GM12878 (cell line): ENCODE data around the gene LGMN. TPM values are rescaled to one million over a fixed set of nuclear protein-coding genes. Genes with fewer than 3 reads are reported as not detected.

Experiments
- BCL11A ChIP-seq: IDR thresholded peaks from 2 replicates; pipeline ENCODE4 v1.6.1; 2011; ENCODE audit warnings: low read depth, low read length
- CHD1 ChIP-seq: IDR thresholded peaks from 2 replicates; pipeline ENCODE4 v1.6.1; 2012; ENCODE audit warnings: low read depth, low read length, improper control_type of control experiment
- CTCF ChIP-seq, 3 experiments: IDR thresholded peaks in 2 of 3; conservative IDR thresholded peaks in 1 of 3; 2 replicates each; pipeline ENCODE4 v1.5.1; 2011; ENCODE audit warnings: low read depth in 3 of 3, low read length in 3 of 3, mild to moderate bottlenecking in 3 of 3, control low read depth in 2 of 3, moderate library complexity in 2 of 3, inconsistent platforms in 1 of 3, mixed read lengths in 1 of 3; ENCODE audit not compliant: control insufficient read depth in 2 of 3, insufficient read depth in 1 of 3; ENCODE audit errors: extremely low read depth in 1 of 3
- ETV6 ChIP-seq, 2 experiments: fragments of 450-650 bp in 1 of 2; IDR thresholded peaks in 1 of 2; conservative IDR thresholded peaks in 1 of 2; 2 replicates each; pipeline ENCODE4 v1.6.1; 2014; ENCODE audit warnings: antibody characterized with exemption in 1 of 2, borderline replicate concordance in 1 of 2, low read depth in 1 of 2, mild to moderate bottlenecking in 1 of 2, moderate library complexity in 1 of 2
- FOXM1 ChIP-seq: IDR thresholded peaks from 2 replicates; pipeline ENCODE4 v1.6.1; 2012; ENCODE audit warnings: low read depth, mild to moderate bottlenecking, inconsistent platforms, low read length, moderate library complexity
- GABPA ChIP-seq: IDR thresholded peaks from 2 replicates; pipeline ENCODE4 v1.6.1; 2014; ENCODE audit warnings: antibody characterized with exemption, low read depth, mild to moderate bottlenecking, inconsistent platforms
- LARP7 ChIP-seq: fragments of 450-650 bp; IDR thresholded peaks from 2 replicates; pipeline ENCODE4 v1.6.1; 2017; ENCODE audit warnings: mild to moderate bottlenecking
- NBN ChIP-seq: fragments of 450-650 bp; IDR thresholded peaks from 2 replicates; pipeline ENCODE4 v1.6.1; 2016
- NFXL1 ChIP-seq: fragments of 450-650 bp; IDR thresholded peaks from 2 replicates; pipeline ENCODE4 v1.6.1; 2017; ENCODE audit warnings: antibody characterized with exemption, mild to moderate bottlenecking, borderline replicate concordance
- POLR2AphosphoS5 ChIP-seq: IDR thresholded peaks from 2 replicates; pipeline ENCODE4 v1.6.1; 2011; ENCODE audit warnings: mild to moderate bottlenecking, low read length, inconsistent platforms
- RAD51 ChIP-seq: fragments of 450-650 bp; IDR thresholded peaks from 2 replicates; pipeline ENCODE4 v1.6.1; 2016; ENCODE audit warnings: moderate library complexity, mild to moderate bottlenecking, inconsistent platforms
- RBBP5 ChIP-seq: fragments of 200-600 bp; sonication (generic); conservative IDR thresholded peaks from 2 replicates; pipeline ENCODE4 v1.6.1; 2016
- RUNX3 ChIP-seq: IDR thresholded peaks from 2 replicates; pipeline ENCODE4 v1.6.1; 2012; ENCODE audit warnings: low read length, inconsistent platforms
- SP1 ChIP-seq: IDR thresholded peaks from one replicate; pipeline ENCODE4 v1.6.1; 2011; ENCODE audit warnings: low read depth, low read length
- SREBF2 ChIP-seq: IDR thresholded peaks from 2 replicates; pipeline ENCODE4 v1.6.1; 2012; ENCODE audit warnings: mild to moderate bottlenecking, low read length
- STAT1 ChIP-seq: fragments of 450-650 bp; conservative IDR thresholded peaks from 2 replicates; pipeline ENCODE4 v1.6.1; 2014; ENCODE audit warnings: antibody characterized with exemption, mild to moderate bottlenecking
- SUPT20H ChIP-seq: IDR thresholded peaks from 2 replicates; pipeline ENCODE4 v1.6.1; 2011; ENCODE audit warnings: low read depth, mild to moderate bottlenecking, low read length, moderate library complexity, borderline replicate concordance; ENCODE audit not compliant: control insufficient read depth
- TCF7 ChIP-seq: IDR thresholded peaks from 2 replicates; pipeline ENCODE4 v1.6.1; 2014; ENCODE audit warnings: antibody characterized with exemption, borderline replicate concordance
- WRNIP1 ChIP-seq: IDR thresholded peaks from 2 replicates; pipeline ENCODE4 v1.6.1; 2011; ENCODE audit warnings: low read depth, low read length, improper control_type of control experiment, borderline replicate concordance
- ZNF274 ChIP-seq: IDR thresholded peaks from one replicate; pipeline ENCODE4 v1.8.0; 2011; ENCODE audit not compliant: insufficient read length, insufficient read depth
- ZSCAN29 ChIP-seq: fragments of 450-650 bp; IDR thresholded peaks from 2 replicates; pipeline ENCODE4 v1.6.1; 2017; ENCODE audit warnings: mild to moderate bottlenecking, moderate library complexity
- polyA plus RNA-seq, 11 experiments: library from polyadenylated mRNA; depleted of rRNA in 4 of 11; unstranded in 6 of 11; stranded (reverse) in 5 of 11; fragments of >200 nt; fragmentation: Nextera tagmentation in 4 of 11; fragmentation: Illumina TruSeq in 1 of 11; extraction: Ambion mirVana in 4 of 11; extraction: Trizol in 1 of 11; gene quantifications; 1 replicate in 1 of 11; 2 replicates in 10 of 11; pipeline versions ENCODE4 v1.2.1 to v1.2.3, GENCODE V29; 2011 to 2016; ENCODE audit warnings: inconsistent platforms in 2 of 11, missing spikeins in 2 of 11, low read depth in 1 of 11
- total RNA-seq, 4 experiments: library from RNA; depleted of rRNA in 3 of 4; stranded (reverse); fragments of >200 nt in 3 of 4; fragmentation: Illumina TruSeq in 1 of 4; extraction: Trizol in 1 of 4; gene quantifications; 2 replicates each; pipeline versions ENCODE4 v1.2.1 to v1.2.3, GENCODE V29; 2013 to 2021
- TF ChIP-seq, protein P1 (sequence below): fragments of 450-650 bp; IDR thresholded peaks from 2 replicates; pipeline ENCODE4 v1.6.1; 2016; ENCODE audit warnings: mild to moderate bottlenecking
- TF ChIP-seq, protein P2 (sequence below): fragments of 450-650 bp; IDR thresholded peaks from 2 replicates; pipeline ENCODE4 v1.6.1; 2017; ENCODE audit warnings: mild to moderate bottlenecking, moderate library complexity
- TF ChIP-seq, protein P3 (sequence below): IDR thresholded peaks from 2 replicates; pipeline ENCODE4 v1.6.1; 2011; ENCODE audit warnings: low read depth, mild to moderate bottlenecking, low read length, moderate library complexity, borderline replicate concordance; ENCODE audit errors: extremely low read depth

The LGMN gene
- total and polyA plus RNA-seq, 10 of the 15 experiments (the other 5 are each of a cell fraction or from before 2014, with no cell fraction given) = 0.71 to 192 (median 3.9) TPM

DNA sequence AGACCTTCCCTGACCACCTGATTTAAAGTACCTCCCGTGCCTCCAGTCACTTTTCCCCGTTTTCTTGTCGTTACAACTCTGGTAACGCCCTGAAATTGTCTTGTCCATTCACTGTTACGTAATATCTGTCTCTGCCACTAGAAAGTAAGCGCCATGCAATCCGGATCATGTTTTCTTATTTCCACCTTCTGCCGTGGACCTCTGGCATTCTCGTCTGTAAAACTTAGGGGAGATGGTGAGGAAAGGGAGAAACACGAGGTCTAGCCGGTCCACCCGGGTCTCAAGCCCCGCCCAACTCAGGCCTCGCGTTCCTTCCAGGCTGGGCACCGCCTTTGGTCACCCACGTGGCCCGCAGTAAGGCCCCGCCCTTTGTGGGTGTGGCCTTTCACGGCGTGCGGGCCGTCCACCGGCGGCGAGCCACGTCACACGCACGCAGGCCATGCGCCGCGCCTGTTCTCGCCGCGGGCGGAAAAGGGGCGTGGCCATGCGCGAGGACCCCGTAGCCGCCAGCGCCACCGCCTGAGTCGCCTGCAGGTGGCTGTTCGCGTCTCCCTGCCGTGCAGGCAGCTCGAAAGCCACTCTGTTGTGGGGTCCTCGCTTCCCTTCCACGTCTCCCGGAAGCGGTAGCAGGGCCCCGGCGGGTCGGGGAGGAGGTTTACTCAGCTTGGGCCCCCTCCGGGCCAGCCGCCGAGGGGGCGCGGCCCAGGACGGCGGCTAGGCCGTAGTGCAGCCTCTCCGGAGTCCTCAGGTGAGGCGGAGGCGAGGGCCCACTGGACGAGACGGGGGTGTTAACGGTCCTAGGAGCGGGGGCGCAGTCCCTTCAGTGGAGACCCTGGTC, 45.5 kb upstream of the LGMN start, which contains the start of gene GOLGA5 (continued):
- TF ChIP-seq GABPA (peak; percentile 51; the same call in 1 of the 2 replicates), RUNX3 (peak; percentile 31; the same call in 1 of the 2 replicates), BCL11A (no peak), SP1 (peak; percentile 76), ETV6 (conservative IDR thresholded peaks at IDR 0.05 in 1 of 2, IDR thresholded peaks at IDR 0.05 in 1 of 2; ENCODE audit: borderline replicate concordance in 1 of 2, low read depth in 1 of 2) (no peak), FOXM1 (no peak), ZNF274 (no peak), NBN (no peak), SREBF2 (no peak), TCF7 (no peak), WRNIP1 (no peak), NFXL1 (no peak), STAT1 (no peak), CTCF (IDR thresholded peaks at IDR 0.05 in 2 of 3, conservative IDR thresholded peaks at IDR 0.05 in 1 of 3; ENCODE audit: control insufficient read depth in 2 of 3, extremely low read depth in 1 of 3, insufficient read depth in 1 of 3, low read depth in 3 of 3, low read length in 3 of 3) (no peak), RBBP5 (no peak), POLR2AphosphoS5 (peak; percentile 83), CHD1 (no peak), SUPT20H (no peak), ZSCAN29 (no peak), LARP7 (peak; percentile 63), RAD51 (peak; percentile 79)
- TF ChIP-seq, protein P1, sequence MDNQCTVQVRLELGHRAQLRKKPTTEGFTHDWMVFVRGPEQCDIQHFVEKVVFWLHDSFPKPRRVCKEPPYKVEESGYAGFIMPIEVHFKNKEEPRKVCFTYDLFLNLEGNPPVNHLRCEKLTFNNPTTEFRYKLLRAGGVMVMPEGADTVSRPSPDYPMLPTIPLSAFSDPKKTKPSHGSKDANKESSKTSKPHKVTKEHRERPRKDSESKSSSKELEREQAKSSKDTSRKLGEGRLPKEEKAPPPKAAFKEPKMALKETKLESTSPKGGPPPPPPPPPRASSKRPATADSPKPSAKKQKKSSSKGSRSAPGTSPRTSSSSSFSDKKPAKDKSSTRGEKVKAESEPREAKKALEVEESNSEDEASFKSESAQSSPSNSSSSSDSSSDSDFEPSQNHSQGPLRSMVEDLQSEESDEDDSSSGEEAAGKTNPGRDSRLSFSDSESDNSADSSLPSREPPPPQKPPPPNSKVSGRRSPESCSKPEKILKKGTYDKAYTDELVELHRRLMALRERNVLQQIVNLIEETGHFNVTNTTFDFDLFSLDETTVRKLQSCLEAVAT = peak; percentile 67
- TF ChIP-seq, protein P2, sequence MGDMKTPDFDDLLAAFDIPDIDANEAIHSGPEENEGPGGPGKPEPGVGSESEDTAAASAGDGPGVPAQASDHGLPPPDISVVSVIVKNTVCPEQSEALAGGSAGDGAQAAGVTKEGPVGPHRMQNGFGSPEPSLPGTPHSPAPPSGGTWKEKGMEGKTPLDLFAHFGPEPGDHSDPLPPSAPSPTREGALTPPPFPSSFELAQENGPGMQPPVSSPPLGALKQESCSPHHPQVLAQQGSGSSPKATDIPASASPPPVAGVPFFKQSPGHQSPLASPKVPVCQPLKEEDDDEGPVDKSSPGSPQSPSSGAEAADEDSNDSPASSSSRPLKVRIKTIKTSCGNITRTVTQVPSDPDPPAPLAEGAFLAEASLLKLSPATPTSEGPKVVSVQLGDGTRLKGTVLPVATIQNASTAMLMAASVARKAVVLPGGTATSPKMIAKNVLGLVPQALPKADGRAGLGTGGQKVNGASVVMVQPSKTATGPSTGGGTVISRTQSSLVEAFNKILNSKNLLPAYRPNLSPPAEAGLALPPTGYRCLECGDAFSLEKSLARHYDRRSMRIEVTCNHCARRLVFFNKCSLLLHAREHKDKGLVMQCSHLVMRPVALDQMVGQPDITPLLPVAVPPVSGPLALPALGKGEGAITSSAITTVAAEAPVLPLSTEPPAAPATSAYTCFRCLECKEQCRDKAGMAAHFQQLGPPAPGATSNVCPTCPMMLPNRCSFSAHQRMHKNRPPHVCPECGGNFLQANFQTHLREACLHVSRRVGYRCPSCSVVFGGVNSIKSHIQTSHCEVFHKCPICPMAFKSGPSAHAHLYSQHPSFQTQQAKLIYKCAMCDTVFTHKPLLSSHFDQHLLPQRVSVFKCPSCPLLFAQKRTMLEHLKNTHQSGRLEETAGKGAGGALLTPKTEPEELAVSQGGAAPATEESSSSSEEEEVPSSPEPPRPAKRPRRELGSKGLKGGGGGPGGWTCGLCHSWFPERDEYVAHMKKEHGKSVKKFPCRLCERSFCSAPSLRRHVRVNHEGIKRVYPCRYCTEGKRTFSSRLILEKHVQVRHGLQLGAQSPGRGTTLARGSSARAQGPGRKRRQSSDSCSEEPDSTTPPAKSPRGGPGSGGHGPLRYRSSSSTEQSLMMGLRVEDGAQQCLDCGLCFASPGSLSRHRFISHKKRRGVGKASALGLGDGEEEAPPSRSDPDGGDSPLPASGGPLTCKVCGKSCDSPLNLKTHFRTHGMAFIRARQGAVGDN = peak; percentile 82
- TF ChIP-seq, protein P3, sequence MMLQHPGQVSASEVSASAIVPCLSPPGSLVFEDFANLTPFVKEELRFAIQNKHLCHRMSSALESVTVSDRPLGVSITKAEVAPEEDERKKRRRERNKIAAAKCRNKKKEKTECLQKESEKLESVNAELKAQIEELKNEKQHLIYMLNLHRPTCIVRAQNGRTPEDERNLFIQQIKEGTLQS = peak; percentile 33; the same call in 1 of the 2 replicates
